GM19463 (cell line): Measurements from ENCODE around the gene SYNDIG1.

Source experiments
- ATAC-seq: cut with Tn5 transposase; IDR thresholded peaks from one replicate; pipeline ENCODE4 v1.9.1; 2021; ENCODE audit warnings: mild to moderate bottlenecking, moderate library complexity; ENCODE audit not compliant: unreplicated experiment

SYNDIG1 gene

GRCh38 chr20:24446811-24447210 is 22.6 kb upstream of the SYNDIG1 start:
- ATAC-seq = no peak

GRCh38 chr20:24448170-24448569 is 21.3 kb upstream of the SYNDIG1 start:
- no peak for ATAC-seq

DNA sequence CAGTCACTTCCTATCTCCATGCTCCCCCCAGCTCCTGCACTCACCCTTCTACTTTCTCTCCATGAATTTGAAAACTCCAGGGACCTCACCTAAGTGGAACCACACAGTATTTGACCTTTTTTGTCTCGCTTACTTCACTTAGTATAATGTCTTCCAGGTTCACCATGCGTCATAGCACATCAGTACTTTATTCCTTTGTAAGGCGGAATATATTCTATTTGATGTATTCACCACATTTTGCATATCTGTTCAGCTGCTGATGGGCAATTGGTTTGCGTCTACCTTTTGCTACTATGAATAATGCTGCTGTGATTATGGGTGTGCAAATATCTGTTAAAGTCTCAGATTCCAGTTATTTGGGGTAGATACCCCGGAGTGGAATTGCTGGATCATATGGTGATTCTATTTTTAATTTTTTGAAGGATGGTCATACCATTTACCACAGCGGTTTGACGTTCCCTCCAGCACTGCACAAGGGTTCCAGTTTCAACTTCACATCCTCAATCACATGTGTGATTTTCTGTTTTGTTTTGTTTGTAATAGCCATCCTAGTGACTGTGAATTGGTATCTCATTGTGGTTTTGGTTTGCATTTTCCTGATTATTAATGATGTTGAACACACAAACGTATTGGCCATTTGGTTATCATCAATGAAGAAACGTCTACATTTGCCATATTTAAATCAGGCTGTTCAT is 20.3 kb upstream of the SYNDIG1 start:
- no peak for ATAC-seq

- ATAC-seq = no peak
Observed at GRCh38 chr20:24450177-24450576, 19.3 kb upstream of the SYNDIG1 start.

DNA sequence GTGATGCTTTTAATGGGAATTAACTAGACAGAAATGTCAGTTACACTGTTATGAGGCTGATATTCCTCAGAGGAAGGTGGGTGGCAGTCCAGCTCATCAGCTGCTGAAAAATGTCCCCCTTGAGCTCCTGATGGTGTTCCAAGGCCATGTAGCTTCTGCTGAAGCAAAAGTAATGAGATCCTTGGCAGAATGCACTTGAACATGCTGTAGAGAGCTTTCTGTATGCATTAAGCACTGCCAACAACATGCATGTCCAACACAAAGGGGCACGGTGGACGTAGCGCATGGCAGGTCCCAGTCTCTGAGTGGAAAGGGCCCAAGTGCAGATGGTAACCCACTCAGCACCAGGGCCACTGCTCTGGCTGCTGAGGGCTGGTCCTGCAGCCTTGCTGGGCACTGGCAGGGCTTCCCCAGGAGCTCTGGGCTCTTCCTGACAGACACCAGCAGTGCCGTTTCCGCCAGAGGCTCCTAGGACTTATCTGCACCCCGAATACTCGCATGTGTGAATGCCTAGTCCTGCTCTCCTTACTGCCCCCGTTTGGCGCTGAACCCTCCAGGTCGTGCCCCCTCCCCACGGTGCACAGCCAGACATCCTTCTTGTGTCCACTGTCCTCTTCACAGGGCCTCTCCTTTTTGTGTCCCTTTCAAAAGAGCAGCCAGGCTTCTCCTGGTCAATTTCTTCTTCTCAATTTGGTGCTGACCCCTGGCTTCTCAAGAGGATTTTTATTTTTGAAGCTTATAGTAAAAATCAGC is 18.6 kb upstream of the SYNDIG1 start:
- no peak for ATAC-seq

- no peak for ATAC-seq
Observed at GRCh38 chr20:24451428-24451827, 18.0 kb upstream of the SYNDIG1 start.

DNA sequence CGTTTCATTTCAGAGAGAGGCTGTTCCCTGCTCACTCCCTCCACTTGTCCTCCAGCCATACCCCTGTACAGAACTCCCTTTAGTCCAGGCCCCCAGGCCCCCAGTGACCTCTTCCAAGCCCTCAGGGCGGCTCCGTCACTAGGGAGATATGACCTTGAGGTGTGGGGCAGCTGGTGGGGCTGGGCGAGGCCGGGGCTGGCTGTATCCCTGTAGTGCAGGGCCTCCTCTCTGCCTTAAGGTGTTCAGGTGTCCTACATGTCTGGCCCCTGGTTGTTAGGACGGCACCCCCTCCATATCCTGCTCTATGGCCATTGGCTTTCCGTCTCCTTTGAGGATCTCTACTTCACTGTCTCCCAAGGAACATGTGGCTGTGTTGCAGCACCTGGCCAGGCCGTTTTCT is 17.4 kb upstream of the SYNDIG1 start:
- ATAC-seq = no peak

DNA sequence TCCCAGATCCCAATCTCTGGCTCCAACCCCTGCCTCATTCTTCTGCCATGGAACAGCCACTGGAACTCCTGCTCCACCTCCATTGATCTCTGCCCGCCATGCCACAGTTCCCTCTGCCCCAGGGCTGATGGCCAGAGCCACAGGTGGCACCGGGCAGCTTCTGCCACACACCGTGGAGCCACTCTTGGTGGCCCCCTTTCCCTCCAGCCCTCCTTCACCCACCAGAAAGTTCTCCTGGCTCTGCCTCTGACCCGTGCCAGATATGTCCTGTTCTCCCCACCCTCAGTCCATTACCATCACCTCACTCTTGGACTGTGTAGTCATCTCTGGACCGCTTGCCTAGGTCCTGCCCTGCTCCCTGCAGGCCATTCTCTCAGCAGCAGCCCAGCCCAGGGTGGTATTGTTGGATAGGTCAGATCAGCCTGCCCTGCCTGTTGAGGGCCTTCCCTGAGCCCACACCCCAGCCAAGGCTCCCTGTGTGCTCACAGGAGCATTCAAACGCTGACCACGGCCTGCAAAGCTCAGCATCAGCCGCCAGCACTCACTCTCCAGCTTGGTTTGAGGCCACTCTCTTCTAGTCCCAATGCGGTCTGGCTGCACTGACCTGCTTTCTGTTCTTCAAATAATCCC is 16.8 kb upstream of the SYNDIG1 start:
- ATAC-seq = no peak

GRCh38 chr20:24453869-24454268 is 15.6 kb upstream of the SYNDIG1 start:
- no peak for ATAC-seq

DNA sequence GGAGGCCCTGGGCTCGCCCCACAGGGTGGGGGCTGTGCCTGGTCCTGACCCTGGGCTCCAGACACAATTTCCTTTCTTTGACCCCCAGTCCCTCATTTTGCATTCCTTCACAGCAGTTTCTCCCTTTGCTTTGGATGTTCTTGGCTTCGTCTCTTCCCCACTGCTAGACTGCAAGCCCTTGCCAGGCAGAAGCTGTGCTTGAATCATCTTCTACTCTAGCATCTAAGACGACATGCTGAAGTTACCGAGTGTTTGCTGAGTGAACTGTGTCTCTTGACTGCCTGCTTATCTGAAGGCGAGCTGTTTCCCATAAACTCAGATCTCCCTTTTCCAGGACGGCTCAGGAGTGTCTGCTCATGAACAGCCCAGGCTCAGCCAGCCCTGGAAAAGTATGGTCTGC is 14.3 kb upstream of the SYNDIG1 start:
- no peak for ATAC-seq

GRCh38 chr20:24456398-24456781 is 13.0 kb upstream of the SYNDIG1 start:
- ATAC-seq = no peak

GRCh38 chr20:24458436-24458835 is 11.0 kb upstream of the SYNDIG1 start:
- no peak for ATAC-seq

GRCh38 chr20:24459733-24460132 is 9.7 kb upstream of the SYNDIG1 start:
- ATAC-seq = no peak

- ATAC-seq = no peak
Observed at GRCh38 chr20:24460712-24461111, 8.7 kb upstream of the SYNDIG1 start.

DNA sequence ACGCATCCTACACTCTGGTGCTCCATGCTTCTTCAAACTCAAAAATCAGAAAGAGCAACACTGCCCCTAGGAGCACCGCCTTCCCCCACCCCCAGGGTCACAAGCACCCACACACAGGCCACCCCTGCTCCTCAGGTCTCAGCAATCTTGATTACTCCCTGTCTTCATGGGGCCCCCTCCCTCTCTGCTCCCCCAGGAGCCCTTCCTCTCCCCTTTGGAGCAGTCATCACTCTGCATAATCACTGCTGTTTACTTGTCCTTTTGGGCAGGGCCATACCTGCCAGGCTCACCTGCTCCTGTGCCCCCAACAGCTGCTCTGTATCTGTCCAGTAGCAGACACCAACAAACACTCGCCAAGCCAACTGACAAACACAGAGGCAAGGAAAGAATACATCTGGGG is 7.6 kb upstream of the SYNDIG1 start:
- no peak for ATAC-seq

DNA sequence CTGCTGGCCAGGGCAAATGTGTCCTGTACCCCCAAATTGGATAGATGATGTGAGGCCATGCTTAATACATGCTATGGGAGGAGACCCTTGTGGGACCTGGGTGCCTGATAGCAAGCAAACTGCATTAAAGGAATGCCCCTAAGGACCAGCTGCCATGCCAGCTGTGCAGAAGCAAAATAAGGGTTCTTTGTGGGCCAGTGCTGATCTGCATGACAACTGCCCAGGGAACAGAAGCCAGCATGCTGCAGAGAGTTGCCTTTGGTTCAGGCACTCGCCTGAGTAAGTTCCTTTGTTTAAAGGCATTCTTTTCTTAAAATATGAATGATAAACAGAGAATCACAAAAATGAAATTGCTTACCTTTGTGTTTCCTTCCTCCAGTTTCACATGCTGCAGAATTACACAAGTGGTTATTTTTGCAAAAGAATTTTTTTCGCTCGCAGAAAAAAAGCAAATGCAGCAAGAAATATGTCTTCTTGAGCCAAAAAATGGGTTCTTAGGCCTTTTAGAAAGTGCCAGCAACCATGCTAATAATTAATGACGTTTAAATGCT is 6.9 kb upstream of the SYNDIG1 start:
- ATAC-seq = no peak

DNA sequence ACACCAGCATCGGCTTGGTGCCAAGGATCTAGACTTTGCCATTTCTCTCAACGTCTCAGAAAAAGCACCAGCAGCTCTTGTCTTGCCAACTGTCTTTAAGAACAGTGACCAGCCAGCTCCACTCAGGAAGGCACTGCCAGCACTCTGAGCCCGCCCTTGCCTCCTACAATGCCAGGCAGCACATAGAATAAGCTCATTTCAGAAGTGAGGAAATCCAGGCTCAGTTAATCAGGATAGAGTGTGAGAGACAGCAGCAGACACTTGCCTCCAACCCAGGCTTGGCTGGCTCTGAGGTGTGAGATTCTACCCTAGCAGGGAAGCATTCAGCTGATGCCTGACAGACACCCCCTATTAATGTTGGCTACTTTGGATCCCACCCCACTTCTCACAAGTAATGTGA is 4.3 kb upstream of the SYNDIG1 start:
- no peak for ATAC-seq

DNA sequence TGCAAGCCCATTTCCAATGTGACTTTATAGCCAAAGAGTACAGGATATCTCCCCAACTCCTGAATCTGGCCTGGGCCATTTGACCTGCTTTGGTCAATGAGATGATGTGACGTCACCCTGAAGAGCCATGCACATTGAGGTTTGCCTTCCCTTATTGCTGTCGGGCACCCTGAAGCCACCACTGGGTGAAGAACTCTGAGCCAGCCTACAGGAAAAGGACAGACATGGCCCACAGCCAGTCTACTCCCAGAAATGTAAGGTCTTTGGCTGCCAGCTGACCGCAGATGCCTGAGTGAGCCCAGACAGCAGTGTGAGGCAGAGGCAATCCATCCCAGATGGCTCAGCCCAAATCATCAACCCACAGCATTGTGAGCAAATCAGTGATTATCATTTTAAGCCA is 3.7 kb upstream of the SYNDIG1 start:
- ATAC-seq = no peak

DNA sequence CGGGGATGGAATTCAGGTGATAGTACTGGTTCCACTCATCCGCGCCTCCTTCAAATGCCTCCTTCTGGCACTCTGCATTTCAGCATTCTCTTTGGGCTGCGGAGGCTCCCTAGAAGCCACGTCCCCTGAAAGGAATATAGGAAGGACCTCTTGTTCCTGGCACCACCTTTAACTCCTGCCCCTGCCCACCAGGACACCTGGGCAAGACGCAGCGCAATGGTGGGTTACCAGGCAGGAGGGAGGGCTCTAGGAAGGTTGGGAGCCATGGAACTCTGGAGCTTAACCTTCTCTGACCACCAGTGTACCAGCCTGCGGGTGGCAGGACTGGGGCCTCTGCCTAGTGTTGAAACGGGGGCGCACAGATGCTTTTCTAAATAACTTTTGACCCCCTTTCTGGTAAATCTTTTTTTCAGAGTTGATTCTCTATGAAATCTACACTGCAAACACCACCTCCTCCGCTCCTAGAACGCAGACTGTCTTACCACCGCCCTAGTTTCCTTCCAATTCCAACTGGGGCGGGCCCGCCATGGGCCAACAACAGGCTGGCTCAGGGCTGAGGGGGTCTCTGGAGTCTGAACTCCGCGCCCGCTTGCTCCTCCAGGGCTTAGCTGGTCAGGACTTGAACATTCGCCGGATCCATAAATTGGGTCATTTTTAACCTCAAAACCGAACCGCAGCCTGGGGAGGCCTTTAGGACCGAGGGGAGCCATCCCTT is 871 bp upstream of the SYNDIG1 start:
- no peak for ATAC-seq

- ATAC-seq = no peak
Observed at GRCh38 chr20:24469894-24470745, 691 bp downstream of the SYNDIG1 start.
